Measurements from ENCODE around the gene PPFIA2.

DNA sequence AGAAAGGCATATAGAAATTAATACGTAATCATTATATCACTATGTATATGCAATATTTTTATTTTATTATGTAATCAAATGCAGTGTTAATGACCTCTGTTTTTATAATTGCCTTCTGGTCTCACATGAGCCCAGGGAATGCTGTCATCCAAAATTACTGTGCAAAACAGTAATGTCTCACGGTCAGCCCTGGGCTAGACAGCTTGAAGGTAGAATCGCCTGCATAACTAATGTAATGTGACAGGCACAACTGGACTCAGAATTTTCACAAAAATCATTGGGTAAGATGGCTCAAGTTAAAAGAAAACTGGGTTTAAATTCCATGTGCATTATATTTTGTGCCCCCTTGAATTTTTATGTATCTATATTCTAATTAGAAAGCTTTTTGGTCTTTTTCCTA is 293.3 kb downstream of the PPFIA2 start:
- TF ChIP-seq, protein P1, sequence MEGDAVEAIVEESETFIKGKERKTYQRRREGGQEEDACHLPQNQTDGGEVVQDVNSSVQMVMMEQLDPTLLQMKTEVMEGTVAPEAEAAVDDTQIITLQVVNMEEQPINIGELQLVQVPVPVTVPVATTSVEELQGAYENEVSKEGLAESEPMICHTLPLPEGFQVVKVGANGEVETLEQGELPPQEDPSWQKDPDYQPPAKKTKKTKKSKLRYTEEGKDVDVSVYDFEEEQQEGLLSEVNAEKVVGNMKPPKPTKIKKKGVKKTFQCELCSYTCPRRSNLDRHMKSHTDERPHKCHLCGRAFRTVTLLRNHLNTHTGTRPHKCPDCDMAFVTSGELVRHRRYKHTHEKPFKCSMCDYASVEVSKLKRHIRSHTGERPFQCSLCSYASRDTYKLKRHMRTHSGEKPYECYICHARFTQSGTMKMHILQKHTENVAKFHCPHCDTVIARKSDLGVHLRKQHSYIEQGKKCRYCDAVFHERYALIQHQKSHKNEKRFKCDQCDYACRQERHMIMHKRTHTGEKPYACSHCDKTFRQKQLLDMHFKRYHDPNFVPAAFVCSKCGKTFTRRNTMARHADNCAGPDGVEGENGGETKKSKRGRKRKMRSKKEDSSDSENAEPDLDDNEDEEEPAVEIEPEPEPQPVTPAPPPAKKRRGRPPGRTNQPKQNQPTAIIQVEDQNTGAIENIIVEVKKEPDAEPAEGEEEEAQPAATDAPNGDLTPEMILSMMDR (IDR thresholded peaks at IDR 0.05): no peak
- no peak for TF ChIP-seq SIN3A (IDR thresholded peaks at IDR 0.05; ENCODE audit: borderline replicate concordance, insufficient read depth, low read depth, low read length)
- TF ChIP-seq, protein P2, sequence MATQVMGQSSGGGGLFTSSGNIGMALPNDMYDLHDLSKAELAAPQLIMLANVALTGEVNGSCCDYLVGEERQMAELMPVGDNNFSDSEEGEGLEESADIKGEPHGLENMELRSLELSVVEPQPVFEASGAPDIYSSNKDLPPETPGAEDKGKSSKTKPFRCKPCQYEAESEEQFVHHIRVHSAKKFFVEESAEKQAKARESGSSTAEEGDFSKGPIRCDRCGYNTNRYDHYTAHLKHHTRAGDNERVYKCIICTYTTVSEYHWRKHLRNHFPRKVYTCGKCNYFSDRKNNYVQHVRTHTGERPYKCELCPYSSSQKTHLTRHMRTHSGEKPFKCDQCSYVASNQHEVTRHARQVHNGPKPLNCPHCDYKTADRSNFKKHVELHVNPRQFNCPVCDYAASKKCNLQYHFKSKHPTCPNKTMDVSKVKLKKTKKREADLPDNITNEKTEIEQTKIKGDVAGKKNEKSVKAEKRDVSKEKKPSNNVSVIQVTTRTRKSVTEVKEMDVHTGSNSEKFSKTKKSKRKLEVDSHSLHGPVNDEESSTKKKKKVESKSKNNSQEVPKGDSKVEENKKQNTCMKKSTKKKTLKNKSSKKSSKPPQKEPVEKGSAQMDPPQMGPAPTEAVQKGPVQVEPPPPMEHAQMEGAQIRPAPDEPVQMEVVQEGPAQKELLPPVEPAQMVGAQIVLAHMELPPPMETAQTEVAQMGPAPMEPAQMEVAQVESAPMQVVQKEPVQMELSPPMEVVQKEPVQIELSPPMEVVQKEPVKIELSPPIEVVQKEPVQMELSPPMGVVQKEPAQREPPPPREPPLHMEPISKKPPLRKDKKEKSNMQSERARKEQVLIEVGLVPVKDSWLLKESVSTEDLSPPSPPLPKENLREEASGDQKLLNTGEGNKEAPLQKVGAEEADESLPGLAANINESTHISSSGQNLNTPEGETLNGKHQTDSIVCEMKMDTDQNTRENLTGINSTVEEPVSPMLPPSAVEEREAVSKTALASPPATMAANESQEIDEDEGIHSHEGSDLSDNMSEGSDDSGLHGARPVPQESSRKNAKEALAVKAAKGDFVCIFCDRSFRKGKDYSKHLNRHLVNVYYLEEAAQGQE (IDR thresholded peaks at IDR 0.05; ENCODE audit: insufficient read depth in 1 of 2, low read depth in 2 of 2, low read length in 1 of 2): no peak

Measured in Panc1 (cell line).